ENCODE measurements around the gene PLCB4.

DNA sequence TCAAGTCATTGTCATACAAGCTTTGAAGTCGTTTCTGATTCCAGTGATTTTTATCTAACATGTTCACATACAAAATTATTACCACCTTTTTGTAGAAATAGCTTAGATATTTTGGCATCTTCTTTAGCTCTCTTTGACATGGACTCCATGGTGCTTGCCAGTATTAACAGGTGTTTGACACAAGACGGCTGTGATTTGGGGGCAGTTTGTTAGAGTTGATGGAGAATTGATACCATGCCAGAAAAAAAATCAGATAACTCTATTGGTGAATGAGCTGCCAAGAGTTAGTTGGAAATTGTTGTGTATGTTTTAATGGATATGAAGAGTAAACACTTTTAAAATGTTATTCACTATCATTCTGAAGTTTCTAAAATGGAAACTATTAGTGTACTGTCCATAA, 298.9 kb downstream of the PLCB4 start:
- TF ChIP-seq, protein P1, sequence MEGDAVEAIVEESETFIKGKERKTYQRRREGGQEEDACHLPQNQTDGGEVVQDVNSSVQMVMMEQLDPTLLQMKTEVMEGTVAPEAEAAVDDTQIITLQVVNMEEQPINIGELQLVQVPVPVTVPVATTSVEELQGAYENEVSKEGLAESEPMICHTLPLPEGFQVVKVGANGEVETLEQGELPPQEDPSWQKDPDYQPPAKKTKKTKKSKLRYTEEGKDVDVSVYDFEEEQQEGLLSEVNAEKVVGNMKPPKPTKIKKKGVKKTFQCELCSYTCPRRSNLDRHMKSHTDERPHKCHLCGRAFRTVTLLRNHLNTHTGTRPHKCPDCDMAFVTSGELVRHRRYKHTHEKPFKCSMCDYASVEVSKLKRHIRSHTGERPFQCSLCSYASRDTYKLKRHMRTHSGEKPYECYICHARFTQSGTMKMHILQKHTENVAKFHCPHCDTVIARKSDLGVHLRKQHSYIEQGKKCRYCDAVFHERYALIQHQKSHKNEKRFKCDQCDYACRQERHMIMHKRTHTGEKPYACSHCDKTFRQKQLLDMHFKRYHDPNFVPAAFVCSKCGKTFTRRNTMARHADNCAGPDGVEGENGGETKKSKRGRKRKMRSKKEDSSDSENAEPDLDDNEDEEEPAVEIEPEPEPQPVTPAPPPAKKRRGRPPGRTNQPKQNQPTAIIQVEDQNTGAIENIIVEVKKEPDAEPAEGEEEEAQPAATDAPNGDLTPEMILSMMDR (IDR thresholded peaks at IDR 0.05), result no peak
- no peak for TF ChIP-seq POLR2A (IDR thresholded peaks at IDR 0.05)
